ENCODE data around the gene OR52A1.

The OR52A1 gene

GRCh38 chr11:5131584-5132335 lies 22.8 kb downstream of the OR52A1 start:
- DNase-seq (ENCODE audit: low spot score), result no peak

GRCh38 chr11:5129457-5129877 lies 25.1 kb downstream of the OR52A1 start:
- DNase-seq (ENCODE audit: low spot score), result no peak

- DNase-seq (ENCODE audit: low spot score), result no peak
These were observed 29.5 kb downstream of the OR52A1 start for GRCh38 chr11:5124891-5125620.

- DNase-seq (ENCODE audit: low spot score), result peak; percentile 78
These were observed 30.6 kb downstream of the OR52A1 start for GRCh38 chr11:5123802-5124521.

- no peak for DNase-seq (ENCODE audit: low spot score)
These were observed 35.7 kb downstream of the OR52A1 start for GRCh38 chr11:5118893-5119292.

- no peak for DNase-seq (ENCODE audit: low spot score)
These were observed 37.0 kb downstream of the OR52A1 start for GRCh38 chr11:5117588-5117987.

GRCh38 chr11:5115339-5115738 lies 39.2 kb downstream of the OR52A1 start:
- DNase-seq (ENCODE audit: low spot score), result no peak

GRCh38 chr11:5107285-5107684 lies 47.3 kb downstream of the OR52A1 start:
- DNase-seq (ENCODE audit: low spot score), result no peak

- no peak for DNase-seq (ENCODE audit: low spot score)
These were observed 51.5 kb downstream of the OR52A1 start for GRCh38 chr11:5103066-5103465.

- DNase-seq (ENCODE audit: low spot score), result no peak
These were observed 52.3 kb downstream of the OR52A1 start for GRCh38 chr11:5102246-5102645.

GRCh38 chr11:5096011-5096410 lies 58.5 kb downstream of the OR52A1 start:
- DNase-seq (ENCODE audit: low spot score), result no peak

All from pons (tissue), 1 donor.